ENCODE results near the gene LDLRAD4.
"Not testable (repeated sequence)": the region's sequence is repeated elsewhere in the genome, so short reads cannot be mapped to it uniquely, and the experiment has no call there.

Gene LDLRAD4

GRCh38 chr18:13465476-13465875 lies 246.9 kb downstream of the LDLRAD4 start:
- no peak for DNase-seq (ENCODE audit: low spot score)

GRCh38 chr18:13470516-13471197 lies 252.1 kb downstream of the LDLRAD4 start:
- DNase-seq (ENCODE audit: low spot score), result no peak

GRCh38 chr18:13471198-13471845 lies 252.8 kb downstream of the LDLRAD4 start:
- no peak for DNase-seq (ENCODE audit: low spot score)

GRCh38 chr18:13471971-13472628 lies 253.5 kb downstream of the LDLRAD4 start:
- DNase-seq (ENCODE audit: low spot score), result peak; percentile 74

- DNase-seq (ENCODE audit: low spot score), result no peak
Measured at GRCh38 chr18:13473751-13474150, 255.2 kb downstream of the LDLRAD4 start.

- no peak for DNase-seq (ENCODE audit: low spot score)
Measured at GRCh38 chr18:13474336-13474735, 255.8 kb downstream of the LDLRAD4 start.

- DNase-seq (ENCODE audit: low spot score), result no peak
Measured at GRCh38 chr18:13474907-13475545, 256.5 kb downstream of the LDLRAD4 start.

GRCh38 chr18:13476312-13476711 lies 257.8 kb downstream of the LDLRAD4 start:
- DNase-seq (ENCODE audit: low spot score), result not testable (repeated sequence)

- DNase-seq (ENCODE audit: low spot score), result no peak
Measured at GRCh38 chr18:13477147-13477683, 258.7 kb downstream of the LDLRAD4 start.

- DNase-seq (ENCODE audit: low spot score), result no peak
Measured at GRCh38 chr18:13480571-13481255, 262.2 kb downstream of the LDLRAD4 start.

- DNase-seq (ENCODE audit: low spot score), result no peak
Measured at GRCh38 chr18:13481331-13481730, 262.8 kb downstream of the LDLRAD4 start.

- DNase-seq (ENCODE audit: low spot score), result no peak
Measured at GRCh38 chr18:13481820-13482617, 263.5 kb downstream of the LDLRAD4 start.

GRCh38 chr18:13482618-13482945 lies 264.0 kb downstream of the LDLRAD4 start:
- no peak for DNase-seq (ENCODE audit: low spot score)

- DNase-seq (ENCODE audit: low spot score), result no peak
Measured at GRCh38 chr18:13483316-13484270, 265.0 kb downstream of the LDLRAD4 start.

GRCh38 chr18:13485182-13485581 lies 266.6 kb downstream of the LDLRAD4 start:
- DNase-seq (ENCODE audit: low spot score), result no peak

GRCh38 chr18:13485604-13486003 lies 267.0 kb downstream of the LDLRAD4 start:
- no peak for DNase-seq (ENCODE audit: low spot score)

GRCh38 chr18:13486284-13486683 lies 267.7 kb downstream of the LDLRAD4 start:
- no peak for DNase-seq (ENCODE audit: low spot score)

- DNase-seq (ENCODE audit: low spot score), result no peak
Measured at GRCh38 chr18:13486686-13487085, 268.1 kb downstream of the LDLRAD4 start.

GRCh38 chr18:13487237-13487636 lies 268.7 kb downstream of the LDLRAD4 start:
- no peak for DNase-seq (ENCODE audit: low spot score)
